Fibroblast of peridontal ligament (primary cell): ENCODE results near the gene RXFP4.

ENCODE experiments used
- DNase-seq: peaks from one replicate; pipeline ENCODE4 v3.0.0-alpha.2; 2010; ENCODE audit errors: extremely low read depth

Gene RXFP4

GRCh38 chr1:155931332-155932038 is 10.0 kb upstream of the RXFP4 start:
- peak; percentile 13 for DNase-seq

- no peak for DNase-seq
Observed at GRCh38 chr1:155932081-155932480, 9.4 kb upstream of the RXFP4 start.

GRCh38 chr1:155932487-155932886 is 9.0 kb upstream of the RXFP4 start:
- DNase-seq: peak; percentile 17

GRCh38 chr1:155933591-155934096 is 7.8 kb upstream of the RXFP4 start:
- DNase-seq: peak; percentile 7

- DNase-seq: peak; percentile 99
Observed at GRCh38 chr1:155934097-155934935, 7.1 kb upstream of the RXFP4 start, which contains the start of gene KHDC4. TSS of gene KHDC4 (minus strand) at chr1:155934413. CDS start at chr1:155934373, 40 bp downstream.

- peak; percentile 27 for DNase-seq
Observed at GRCh38 chr1:155934936-155935590, 6.4 kb upstream of the RXFP4 start.

GRCh38 chr1:155938220-155938627 is 3.2 kb upstream of the RXFP4 start:
- DNase-seq: peak; percentile 79

GRCh38 chr1:155940482-155940992 is 901 bp upstream of the RXFP4 start:
- peak; percentile 64 for DNase-seq

GRCh38 chr1:155941845-155942531 is 550 bp downstream of the RXFP4 start:
- DNase-seq: no peak

GRCh38 chr1:155942578-155943141 is 1.2 kb downstream of the RXFP4 start:
- peak; percentile 19 for DNase-seq

GRCh38 chr1:155944444-155944799 is 3.0 kb downstream of the RXFP4 start:
- peak; percentile 10 for DNase-seq

- DNase-seq: no peak
Observed at GRCh38 chr1:155946633-155947219, 5.3 kb downstream of the RXFP4 start.

GRCh38 chr1:155947292-155947691 is 5.9 kb downstream of the RXFP4 start:
- DNase-seq: no peak

- no peak for DNase-seq
Observed at GRCh38 chr1:155947741-155948140, 6.3 kb downstream of the RXFP4 start.

GRCh38 chr1:155950829-155951228 is 9.4 kb downstream of the RXFP4 start:
- DNase-seq: no peak

GRCh38 chr1:155951753-155952504 is 10.5 kb downstream of the RXFP4 start:
- no peak for DNase-seq

- DNase-seq: no peak
Observed at GRCh38 chr1:155952505-155952890, 11.1 kb downstream of the RXFP4 start.

GRCh38 chr1:155954645-155955044 is 13.2 kb downstream of the RXFP4 start:
- no peak for DNase-seq

GRCh38 chr1:155957411-155957915 is 16.0 kb downstream of the RXFP4 start:
- DNase-seq: no peak
